ENCODE measurements around the gene SLC45A2.
"Not testable (repeated sequence)": the region's sequence is repeated elsewhere in the genome, so short reads cannot be mapped to it uniquely, and the experiment has no call there.

Gene SLC45A2

GRCh38 chr5:33984671-33985124, at the start of gene SLC45A2:
TSS of gene SLC45A2 (minus strand) at chr5:33984693. CDS start at chr5:33984583, 110 bp downstream.
- FAIRE-seq: no peak

- no peak for FAIRE-seq
These were observed 47.5 kb upstream of the SLC45A2 start for GRCh38 chr5:34031966-34032365.

GRCh38 chr5:34031117-34031516, 46.6 kb upstream of the SLC45A2 start:
- no peak for FAIRE-seq

- not testable (repeated sequence) for FAIRE-seq
These were observed 46.1 kb upstream of the SLC45A2 start for GRCh38 chr5:34030585-34030984.

- FAIRE-seq: no peak
These were observed 45.6 kb upstream of the SLC45A2 start for GRCh38 chr5:34030048-34030447.

GRCh38 chr5:34028349-34028748, 43.9 kb upstream of the SLC45A2 start:
- FAIRE-seq: no peak

- no peak for FAIRE-seq
These were observed 41.7 kb upstream of the SLC45A2 start for GRCh38 chr5:34026089-34026761.

- FAIRE-seq: no peak
These were observed 37.7 kb upstream of the SLC45A2 start for GRCh38 chr5:34022121-34022705.

- no peak for FAIRE-seq
These were observed 36.8 kb upstream of the SLC45A2 start for GRCh38 chr5:34021334-34021733.

GRCh38 chr5:34020726-34021125, 36.2 kb upstream of the SLC45A2 start:
- FAIRE-seq: no peak

GRCh38 chr5:34017254-34017653, 32.8 kb upstream of the SLC45A2 start:
- no peak for FAIRE-seq

GRCh38 chr5:34016750-34017149, 32.3 kb upstream of the SLC45A2 start:
- no peak for FAIRE-seq

GRCh38 chr5:34016222-34016621, 31.7 kb upstream of the SLC45A2 start:
- no peak for FAIRE-seq

GRCh38 chr5:34015120-34015822, 30.8 kb upstream of the SLC45A2 start:
- no peak for FAIRE-seq

- FAIRE-seq: no peak
These were observed 30.1 kb upstream of the SLC45A2 start for GRCh38 chr5:34014626-34015025.

GRCh38 chr5:34013547-34013946, 29.1 kb upstream of the SLC45A2 start:
- FAIRE-seq: no peak

- no peak for FAIRE-seq
These were observed 28.3 kb upstream of the SLC45A2 start for GRCh38 chr5:34012791-34013190.

- no peak for FAIRE-seq
These were observed 27.0 kb upstream of the SLC45A2 start for GRCh38 chr5:34011536-34011935.

- not testable (repeated sequence) for FAIRE-seq
These were observed 25.7 kb upstream of the SLC45A2 start for GRCh38 chr5:34010146-34010545.

GRCh38 chr5:34009610-34010009, 25.1 kb upstream of the SLC45A2 start:
- FAIRE-seq: no peak

- FAIRE-seq: no peak
These were observed 24.3 kb upstream of the SLC45A2 start for GRCh38 chr5:34008802-34009201.

- FAIRE-seq: no peak
These were observed 23.4 kb upstream of the SLC45A2 start, which contains the start of gene AMACR for GRCh38 chr5:34007621-34008600. TSS of gene AMACR (minus strand) at chr5:34008050. CDS start at chr5:34008019, 31 bp downstream.

GRCh38 chr5:34007201-34007620, 22.7 kb upstream of the SLC45A2 start:
- no peak for FAIRE-seq
